ENCODE measurements around the gene NHS. TPM values are rescaled to one million over a fixed set of nuclear protein-coding genes. Genes with fewer than 3 reads are reported as not detected.

The NHS gene
- total RNA-seq = 5.6 TPM

- DNase-seq (ENCODE audit: low spot score) = peak; percentile 55
These were observed at the start of gene NHS for GRCh38 chrX:17374619-17375366. Gene NHS (plus strand): TSS chrX:17375200. CDS start chrX:17375758, 558 bp downstream.

- no peak for DNase-seq (ENCODE audit: low spot score)
These were observed 46.2 kb upstream of the NHS start for GRCh38 chrX:17328837-17329236.

- DNase-seq (ENCODE audit: low spot score) = no peak
These were observed 38.6 kb upstream of the NHS start for GRCh38 chrX:17336377-17336776.

DNA sequence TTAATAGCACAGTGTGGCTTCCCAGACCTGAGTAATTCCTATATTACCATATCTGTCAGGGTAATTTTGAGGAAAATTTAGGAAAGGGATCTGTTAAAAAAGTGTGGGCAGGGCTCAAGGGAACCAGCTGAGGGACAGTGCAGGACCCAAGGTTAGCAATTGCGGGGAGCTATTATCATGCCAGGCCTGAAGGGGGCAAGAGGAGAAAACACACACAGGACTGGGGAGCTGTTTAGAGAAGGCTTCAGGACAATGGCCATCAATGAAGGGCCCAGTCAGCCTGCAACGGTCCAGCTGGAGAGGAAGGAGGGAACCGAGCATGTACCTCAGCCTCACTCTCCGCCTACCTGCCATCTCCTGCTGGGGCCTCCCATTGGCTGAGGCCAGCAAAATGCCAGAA is 19.0 kb upstream of the NHS start:
- no peak for DNase-seq (ENCODE audit: low spot score)

- DNase-seq (ENCODE audit: low spot score) = no peak
These were observed 15.5 kb upstream of the NHS start for GRCh38 chrX:17359500-17359899.

GRCh38 chrX:17361620-17362019 is 13.4 kb upstream of the NHS start:
- DNase-seq (ENCODE audit: low spot score) = no peak

DNA sequence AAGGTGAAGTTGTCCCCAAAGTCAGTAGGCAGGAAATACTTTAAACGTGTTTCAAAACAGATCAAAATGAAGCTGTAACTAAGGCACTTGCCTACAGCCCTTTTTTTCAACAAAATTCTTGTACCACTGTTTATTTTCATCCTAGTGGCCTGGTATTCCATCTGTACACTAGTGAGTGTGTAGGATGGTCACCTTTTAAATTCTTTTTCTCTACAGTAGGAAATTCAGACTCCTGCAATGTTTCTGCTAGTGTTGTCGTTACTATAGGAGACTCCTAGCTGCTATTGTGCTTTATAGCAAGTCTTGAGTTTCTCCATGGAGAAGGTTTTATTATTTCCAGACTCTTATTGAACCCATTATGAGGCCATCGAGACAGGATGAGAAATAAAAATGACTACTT is 7.0 kb upstream of the NHS start:
- DNase-seq (ENCODE audit: low spot score) = no peak

DNA sequence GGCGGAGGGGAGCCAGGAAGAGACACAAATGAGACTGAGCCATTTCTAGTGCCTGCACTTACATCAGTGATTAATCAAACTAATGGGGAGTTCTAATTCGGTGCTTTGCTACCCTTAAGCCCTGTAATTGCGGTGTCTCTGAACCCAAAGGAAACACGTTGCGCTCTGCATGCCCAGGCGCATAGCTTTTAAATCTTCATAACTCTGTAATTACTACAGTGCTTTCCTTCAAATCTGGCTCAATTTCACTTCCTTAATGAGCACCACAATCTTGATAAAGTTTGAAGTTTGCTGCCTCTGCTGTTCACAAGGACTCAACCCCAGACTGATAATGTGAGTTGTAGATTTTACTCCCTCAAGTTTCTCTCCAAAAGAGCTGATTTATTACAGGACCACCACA is 5.7 kb upstream of the NHS start:
- DNase-seq (ENCODE audit: low spot score) = no peak

DNA sequence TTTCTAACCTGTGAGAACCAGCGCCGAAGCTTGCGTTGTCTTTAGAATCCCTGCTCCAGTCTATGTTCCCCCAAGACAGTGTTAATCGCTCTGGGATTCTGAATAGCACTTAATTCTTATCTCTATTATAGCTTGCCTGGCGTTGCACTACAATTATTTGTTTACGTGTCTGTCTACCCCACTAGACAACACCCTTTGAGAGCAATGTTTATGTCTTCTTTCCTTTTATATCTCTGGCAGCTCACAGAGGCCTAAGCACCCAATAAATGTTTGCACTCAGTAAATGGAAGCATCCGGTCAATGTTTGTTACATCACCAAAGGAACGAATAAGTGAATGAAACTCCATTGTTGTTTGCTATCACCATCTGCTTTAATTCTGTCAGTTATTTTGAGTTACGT is 4.8 kb upstream of the NHS start:
- no peak for DNase-seq (ENCODE audit: low spot score)

DNA sequence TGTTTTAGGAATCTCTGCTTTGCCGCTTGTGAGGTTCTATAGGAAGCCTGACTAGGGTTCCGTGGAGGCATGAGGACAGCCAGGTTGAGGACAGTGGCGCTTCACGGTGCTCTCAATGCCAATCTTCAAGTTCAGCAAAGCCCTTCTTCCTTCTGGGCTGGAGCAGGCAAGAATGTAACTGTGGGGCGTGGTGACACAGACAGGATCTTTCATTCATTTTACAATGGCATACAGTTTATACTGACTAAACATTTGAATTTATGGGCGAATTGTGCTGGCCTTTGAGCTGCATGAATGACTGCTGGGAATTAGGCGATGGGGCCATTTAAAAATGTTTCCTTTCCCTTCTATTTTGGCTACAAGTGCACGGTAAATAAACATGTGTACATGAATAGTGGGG is 2.9 kb upstream of the NHS start:
- DNase-seq (ENCODE audit: low spot score) = no peak

DNA sequence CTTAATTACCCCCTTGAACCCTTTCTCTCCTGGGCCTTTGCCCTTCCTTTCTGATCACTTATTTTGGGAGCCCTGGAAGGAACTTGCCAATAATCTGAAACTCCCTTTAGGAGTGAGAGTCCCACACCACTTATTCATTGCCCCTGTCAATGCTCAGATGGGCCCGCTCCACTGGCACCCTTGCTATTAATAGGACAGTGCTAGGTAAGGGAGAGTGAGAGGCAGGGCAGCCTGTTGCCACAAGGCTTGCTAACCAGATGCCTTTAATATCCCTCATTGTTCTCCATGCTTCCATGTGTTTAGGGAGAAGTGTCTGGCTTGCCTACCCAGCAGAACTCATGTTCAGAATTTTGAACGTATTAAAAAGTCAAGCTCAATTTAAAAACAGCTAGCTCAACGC is 1.7 kb upstream of the NHS start:
- no peak for DNase-seq (ENCODE audit: low spot score)

DNA sequence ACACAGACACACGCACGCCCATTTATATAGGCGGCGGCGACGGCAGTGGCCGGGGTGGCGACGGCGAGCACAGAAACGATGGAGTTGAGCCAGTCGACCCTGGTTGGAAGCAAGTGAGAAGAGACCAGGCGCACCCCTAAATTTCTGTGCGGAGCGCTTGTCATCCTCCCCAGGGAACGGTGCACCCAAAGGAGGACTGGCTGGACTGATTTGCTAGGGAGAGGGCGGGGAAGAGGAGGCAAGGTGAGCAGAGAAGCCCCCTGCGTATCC is 302 bp downstream of the NHS start:
- DNase-seq (ENCODE audit: low spot score) = no peak

DNA sequence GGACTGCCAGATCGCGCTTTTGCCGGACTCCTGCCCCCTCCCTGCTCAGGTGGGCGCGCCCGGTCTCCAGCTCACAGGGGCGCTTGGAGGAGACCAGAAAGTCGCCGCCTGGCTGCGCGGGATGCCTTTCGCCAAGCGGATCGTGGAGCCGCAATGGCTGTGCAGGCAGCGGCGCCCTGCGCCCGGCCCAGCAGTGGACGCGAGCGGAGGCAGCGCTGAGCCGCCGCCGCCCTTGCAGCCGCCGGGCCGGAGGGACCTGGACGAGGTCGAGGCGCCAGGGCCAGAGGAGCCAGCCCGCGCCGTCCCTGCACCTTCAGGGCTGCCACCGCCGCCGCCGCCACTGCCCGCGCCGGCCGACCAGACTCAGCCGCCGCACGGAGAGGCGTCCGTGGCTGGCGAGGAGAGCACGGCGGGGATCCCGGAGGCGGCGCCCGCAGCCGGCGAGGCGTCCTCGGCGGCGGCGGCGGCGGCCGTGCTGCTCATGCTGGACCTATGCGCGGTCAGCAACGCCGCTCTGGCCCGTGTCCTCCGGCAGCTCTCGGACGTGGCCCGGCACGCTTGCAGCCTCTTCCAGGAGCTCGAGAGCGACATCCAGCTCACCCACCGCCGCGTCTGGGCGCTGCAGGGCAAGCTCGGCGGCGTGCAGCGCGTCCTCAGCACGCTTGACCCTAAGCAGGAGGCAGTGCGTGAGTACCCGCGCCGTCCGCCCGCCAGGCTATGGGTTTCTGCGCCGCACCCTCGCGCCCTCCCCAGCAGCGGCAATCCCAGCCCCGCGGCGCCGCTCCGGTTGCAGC is 834 bp downstream of the NHS start:
- DNase-seq (ENCODE audit: low spot score) = no peak

GRCh38 chrX:17376431-17377077 is 1.6 kb downstream of the NHS start:
- no peak for DNase-seq (ENCODE audit: low spot score)

DNA sequence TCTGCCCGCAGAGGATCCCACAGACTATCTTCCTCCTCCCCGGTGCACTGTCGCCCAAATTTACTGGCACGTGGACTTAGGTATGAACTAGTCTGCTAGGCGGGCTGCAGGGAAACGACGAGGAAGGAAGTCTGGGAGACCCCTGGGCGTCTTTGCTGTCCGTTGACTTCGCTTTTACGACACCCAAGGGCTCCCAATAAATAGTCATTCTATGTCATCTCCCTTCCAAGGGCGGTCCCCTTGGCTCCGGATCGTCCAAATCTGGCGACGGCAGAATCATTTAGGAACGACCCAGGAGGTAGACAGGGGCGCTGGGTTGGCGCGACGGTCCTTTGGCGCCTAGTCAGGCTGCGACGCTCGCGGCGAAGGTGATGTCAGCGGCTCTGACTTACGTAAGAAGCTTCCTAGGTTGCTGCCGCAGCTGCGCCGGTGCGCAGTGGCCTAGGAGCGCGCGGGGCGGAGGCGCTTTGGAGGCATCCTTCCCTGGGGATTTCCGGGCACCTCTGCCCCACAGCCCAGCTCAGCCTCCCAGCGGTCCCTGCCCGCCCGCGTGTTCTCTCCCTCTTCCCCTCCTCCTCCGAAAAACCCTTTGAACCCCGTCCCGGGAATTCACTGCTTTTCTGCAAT is 2.2 kb downstream of the NHS start:
- peak; percentile 25 for DNase-seq (ENCODE audit: low spot score)

GRCh38 chrX:17377795-17378194 is 2.8 kb downstream of the NHS start:
- DNase-seq (ENCODE audit: low spot score) = no peak

DNA sequence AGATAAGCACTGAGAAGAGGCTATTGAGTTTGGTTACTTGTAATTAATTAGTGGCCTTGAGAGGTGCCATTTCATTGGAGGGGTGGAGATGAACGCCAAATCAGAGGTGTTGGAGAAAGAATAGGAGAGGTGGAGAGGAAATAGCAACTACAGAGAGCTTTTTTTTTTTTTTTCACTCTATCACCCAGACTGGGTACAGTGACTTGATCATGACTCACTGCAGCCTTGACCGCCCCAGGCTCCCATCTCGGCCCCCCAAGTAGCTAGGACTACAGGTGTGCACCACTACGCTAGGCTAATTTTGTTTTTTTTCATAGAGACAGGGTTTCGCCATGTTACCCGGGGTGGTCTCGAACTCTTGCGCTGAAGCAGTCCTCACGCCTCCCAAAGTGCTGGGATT is 5.2 kb downstream of the NHS start:
- DNase-seq (ENCODE audit: low spot score) = no peak

DNA sequence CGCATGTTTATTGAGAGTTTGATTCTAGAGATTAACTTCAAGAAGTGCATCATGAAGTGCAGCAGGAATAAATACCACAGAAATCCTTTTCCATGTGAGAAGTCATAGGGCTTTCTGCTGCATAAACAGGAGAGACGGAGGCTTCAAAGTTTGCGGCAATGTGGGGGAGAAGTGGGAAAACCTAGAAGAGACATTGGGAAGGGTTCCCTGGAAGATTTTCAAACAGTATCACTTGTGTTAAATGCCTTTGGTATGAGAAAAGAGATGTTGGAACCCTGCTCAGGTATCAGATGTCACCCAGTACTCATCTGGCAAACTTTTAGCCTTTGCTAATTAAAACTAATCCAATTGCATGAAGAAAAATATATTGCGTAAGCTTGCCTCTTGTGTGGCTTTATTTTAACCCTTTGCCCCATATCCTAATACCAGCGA is 15.4 kb downstream of the NHS start:
- no peak for DNase-seq (ENCODE audit: low spot score)

- no peak for DNase-seq (ENCODE audit: low spot score)
These were observed 20.2 kb downstream of the NHS start for GRCh38 chrX:17395154-17395553.

DNA sequence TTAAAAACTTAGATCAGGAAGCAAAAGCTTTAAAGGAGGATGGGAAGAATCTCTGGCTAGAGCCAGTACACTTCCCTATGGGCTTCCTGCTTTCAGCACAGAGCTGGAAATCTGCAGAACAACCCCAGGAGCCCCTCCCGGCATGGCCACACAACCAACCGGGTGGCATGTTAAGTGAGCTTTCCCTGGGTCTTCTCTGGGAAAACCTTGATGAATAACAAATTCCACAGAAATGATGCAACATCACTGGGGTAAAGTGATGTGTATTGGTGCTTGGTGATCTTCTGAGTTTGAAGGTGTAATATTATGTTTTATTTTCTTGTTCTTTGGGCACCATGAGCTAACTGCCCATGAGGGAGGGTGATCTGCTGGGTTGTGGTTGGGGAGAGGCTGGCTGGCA is 22.1 kb downstream of the NHS start:
- no peak for DNase-seq (ENCODE audit: low spot score)

GRCh38 chrX:17403189-17403691 is 28.2 kb downstream of the NHS start:
- DNase-seq (ENCODE audit: low spot score) = peak; percentile 27

DNA sequence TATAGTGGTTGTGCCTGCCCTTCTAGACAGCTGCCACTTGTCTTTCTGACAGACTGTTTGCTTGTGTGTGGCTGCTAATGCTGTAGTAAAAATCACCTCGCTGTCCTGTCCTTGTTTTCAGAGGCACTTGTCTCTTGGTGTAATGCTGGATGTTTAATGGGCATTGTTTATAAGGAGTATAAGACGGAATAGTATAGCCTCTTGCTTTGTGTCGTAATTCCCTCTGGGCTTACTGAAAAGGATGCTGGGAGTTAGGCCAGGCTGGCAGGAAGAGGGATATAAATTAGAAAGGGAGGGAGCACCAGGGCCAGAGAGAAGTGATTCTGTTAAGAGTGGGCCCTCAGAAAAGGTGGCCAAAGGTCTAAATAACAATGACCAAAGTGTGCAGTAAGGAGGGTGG is 29.0 kb downstream of the NHS start:
- DNase-seq (ENCODE audit: low spot score) = no peak
